WERI-Rb-1 (cell line): ENCODE results near the gene FAM124A.

Experiments
- DNase-seq: peaks from one replicate; pipeline ENCODE4 v3.0.0-alpha.2; 2020
- H3K27ac ChIP-seq: fragments of 250-450 bp; sonication (Bioruptor Pico); 2 replicates; pipeline ENCODE4 v1.5.1; 2020; ENCODE audit warnings: mild to moderate bottlenecking, moderate library complexity
- H3K27me3 ChIP-seq: fragments of 250-450 bp; sonication (Bioruptor Pico); 2 replicates; pipeline ENCODE4 v1.5.1; 2021; ENCODE audit warnings: mild to moderate bottlenecking, low read depth, moderate library complexity; ENCODE audit not compliant: insufficient read depth, severe bottlenecking
- H3K36me3 ChIP-seq: fragments of 250-450 bp; sonication (Bioruptor Pico); 2 replicates; pipeline ENCODE4 v1.5.1; 2020; ENCODE audit warnings: mild to moderate bottlenecking, moderate library complexity
- H3K4me3 ChIP-seq: 2 replicates; pipeline ENCODE4 v1.5.1; 2011; ENCODE audit warnings: low read depth, mild to moderate bottlenecking, control low read depth, low read length
- H3K9me3 ChIP-seq: fragments of 250-450 bp; sonication (Bioruptor Pico); 2 replicates; pipeline ENCODE4 v1.5.1; 2021; ENCODE audit warnings: mild to moderate bottlenecking, moderate library complexity; ENCODE audit not compliant: severe bottlenecking
- CTCF ChIP-seq: IDR thresholded peaks from 2 replicates; pipeline ENCODE4 v1.5.1; 2011; ENCODE audit warnings: low read depth, mild to moderate bottlenecking, control low read depth, inconsistent platforms, low read length

Gene FAM124A

GRCh38 chr13:51227404-51227803 is 5.2 kb downstream of the FAM124A start:
- Histone ChIP-seq H3K4me3 (no peak overlapping the region), H3K36me3 (peaks cover 22% of the 10 kb centered on the region), H3K27ac (no peak overlapping the region), H3K9me3 (no peaks in the 10 kb centered on the region), H3K27me3 (no peaks in the 10 kb centered on the region)
- DNase-seq: no peak
- no peak for TF ChIP-seq CTCF

GRCh38 chr13:51229101-51229719 is 7.0 kb downstream of the FAM124A start:
- no peak for TF ChIP-seq CTCF
- Histone ChIP-seq H3K36me3 (peaks cover 27% of the 10 kb centered on the region), H3K27me3 (no peaks in the 10 kb centered on the region), H3K4me3 (no peak overlapping the region), H3K27ac (peak overlapping the region; percentile 26; the same call in 1 of the 2 replicates), H3K9me3 (no peaks in the 10 kb centered on the region)
- DNase-seq: peak; percentile 9

GRCh38 chr13:51229731-51230130 is 7.5 kb downstream of the FAM124A start:
- Histone ChIP-seq H3K36me3 (peaks cover 27% of the 10 kb centered on the region), H3K27me3 (no peaks in the 10 kb centered on the region), H3K4me3 (no peak overlapping the region), H3K27ac (no peak overlapping the region), H3K9me3 (no peaks in the 10 kb centered on the region)
- DNase-seq: peak; percentile 32
- no peak for TF ChIP-seq CTCF

GRCh38 chr13:51230477-51231105 is 8.4 kb downstream of the FAM124A start:
- no peak for TF ChIP-seq CTCF

GRCh38 chr13:51231456-51231855 is 9.3 kb downstream of the FAM124A start:
- Histone ChIP-seq H3K9me3 (no peaks in the 10 kb centered on the region), H3K27me3 (no peaks in the 10 kb centered on the region), H3K27ac (no peak overlapping the region), H3K36me3 (peaks cover 18% of the 10 kb centered on the region), H3K4me3 (no peak overlapping the region)
- no peak for TF ChIP-seq CTCF
- DNase-seq: no peak

More at GRCh38 chr13:51230477-51231105, 8.4 kb downstream of the FAM124A start:
- Histone ChIP-seq H3K36me3 (peaks cover 22% of the 10 kb centered on the region), H3K4me3 (no peak overlapping the region), H3K27me3 (no peaks in the 10 kb centered on the region), H3K27ac (no peak overlapping the region), H3K9me3 (no peaks in the 10 kb centered on the region)
- DNase-seq: peak; percentile 7
